Measurements from ENCODE around the gene SLC26A8.

- TF ChIP-seq CTCF (conservative IDR thresholded peaks at IDR 0.05) (no peak), EZH2 (IDR thresholded peaks at IDR 0.05; ENCODE audit: low read depth) (no peak)
Observed at GRCh38 chr6:36062247-36062646, 37.8 kb upstream of the SLC26A8 start.
